ENCODE measurements around the gene CHD6. TPM values are rescaled to one million over a fixed set of nuclear protein-coding genes. Genes with fewer than 3 reads are reported as not detected.

Gene CHD6
- total and polyA plus RNA-seq, 2 experiments from 2014 or later = 12.6 to 24.9 TPM

GRCh38 chr20:41649489-41649888, 31.3 kb upstream of the CHD6 start:
- TF ChIP-seq EZH2phosphoT487 (IDR thresholded peaks at IDR 0.05; ENCODE audit: insufficient read depth, low read depth) (no peak), EZH2 (IDR thresholded peaks at IDR 0.05; ENCODE audit: insufficient read depth, poor library complexity, severe bottlenecking) (no peak)
- no peak for DNase-seq
- WGBS, 2 experiments (ENCODE audit: low coverage in 1 of 2, low lambda C conversion rate in 2 of 2, missing lambda C conversion rate in 2 of 2) = 16 to 27% methylated on average over 3 of the region's 3 CpGs
- Histone ChIP-seq H3K4me3 (no peak overlapping the region), H3K79me2 (ENCODE audit: insufficient read depth) (no peaks in the 10 kb centered on the region), H3K9ac (no peak overlapping the region), H3K36me3 (ENCODE audit: low read depth) (no peaks in the 10 kb centered on the region), H3F3A (ENCODE audit: insufficient read depth) (no peaks in the 10 kb centered on the region), H3K9me3 (ENCODE audit: low read depth) (no peaks in the 10 kb centered on the region), H3K9me2 (ENCODE audit: insufficient read depth) (no peaks in the 10 kb centered on the region), H3K4me2 (ENCODE audit: unreplicated experiment) (no peak overlapping the region), H3K4me1 (ENCODE audit: insufficient read depth) (no peaks in the 10 kb centered on the region), H3K27me3 (replicated peaks; ENCODE audit: insufficient read depth) (peaks cover 17% of the 10 kb centered on the region; the same call in 1 of the 2 replicates), H2AFZ (no peak overlapping the region), H3K27ac (no peak overlapping the region), H4K20me1 (ENCODE audit: insufficient read depth) (no peaks in the 10 kb centered on the region)
- in situ Hi-C loops (cut with MboI) = no loop called here

- H4K20me1 ChIP-seq (ENCODE audit: insufficient read depth) = no peaks in the 10 kb centered on the region
- WGBS, 2 experiments (ENCODE audit: low coverage in 1 of 2, low lambda C conversion rate in 2 of 2, missing lambda C conversion rate in 2 of 2) = 46 to 61% methylated on average over 3 of the region's 3 CpGs
- H3F3A ChIP-seq (ENCODE audit: insufficient read depth) = no peaks in the 10 kb centered on the region
- no peaks in the 10 kb centered on the region for H3K79me2 ChIP-seq (ENCODE audit: insufficient read depth)
- H3K36me3 ChIP-seq (ENCODE audit: low read depth) = no peaks in the 10 kb centered on the region
- DNase-seq = no peak
- no peaks in the 10 kb centered on the region for H3K4me1 ChIP-seq (ENCODE audit: insufficient read depth)
- H2AFZ ChIP-seq = no peak overlapping the region
- H3K27ac ChIP-seq = no peak overlapping the region
- in situ Hi-C loops (cut with MboI) = no loop called here
- no peak overlapping the region for H3K4me3 ChIP-seq
- no peaks in the 10 kb centered on the region for H3K9me3 ChIP-seq (ENCODE audit: low read depth)
- TF ChIP-seq EZH2phosphoT487 (IDR thresholded peaks at IDR 0.05; ENCODE audit: insufficient read depth, low read depth) (no peak), EZH2 (IDR thresholded peaks at IDR 0.05; ENCODE audit: insufficient read depth, poor library complexity, severe bottlenecking) (no peak)
- no peak overlapping the region for H3K4me2 ChIP-seq (ENCODE audit: unreplicated experiment)
- no peak overlapping the region for H3K9ac ChIP-seq
- peaks cover 19% of the 10 kb centered on the region; the same call in 1 of the 2 replicates for H3K27me3 ChIP-seq (replicated peaks; ENCODE audit: insufficient read depth)
- H3K9me2 ChIP-seq (ENCODE audit: insufficient read depth) = no peaks in the 10 kb centered on the region
Observed at GRCh38 chr20:41645372-41645771, 27.2 kb upstream of the CHD6 start.

GRCh38 chr20:41643504-41643938, 25.3 kb upstream of the CHD6 start:
- DNase-seq = peak; percentile 38
- Histone ChIP-seq H3K36me3 (ENCODE audit: low read depth) (no peaks in the 10 kb centered on the region), H4K20me1 (ENCODE audit: insufficient read depth) (no peaks in the 10 kb centered on the region), H3K4me2 (ENCODE audit: unreplicated experiment) (no peak overlapping the region), H3K9me2 (ENCODE audit: insufficient read depth) (no peaks in the 10 kb centered on the region), H3K27me3 (replicated peaks; ENCODE audit: insufficient read depth) (peaks cover 33% of the 10 kb centered on the region), H2AFZ (no peak overlapping the region), H3F3A (ENCODE audit: insufficient read depth) (no peaks in the 10 kb centered on the region), H3K4me3 (no peak overlapping the region), H3K9me3 (ENCODE audit: low read depth) (no peaks in the 10 kb centered on the region), H3K79me2 (ENCODE audit: insufficient read depth) (no peaks in the 10 kb centered on the region), H3K27ac (no peak overlapping the region), H3K4me1 (ENCODE audit: insufficient read depth) (no peaks in the 10 kb centered on the region), H3K9ac (no peak overlapping the region)
- TF ChIP-seq EZH2 (IDR thresholded peaks at IDR 0.05; ENCODE audit: insufficient read depth, poor library complexity, severe bottlenecking) (no peak), EZH2phosphoT487 (IDR thresholded peaks at IDR 0.05; ENCODE audit: insufficient read depth, low read depth) (no peak)
- WGBS, 2 experiments (ENCODE audit: low coverage in 1 of 2, low lambda C conversion rate in 2 of 2, missing lambda C conversion rate in 2 of 2) = 39 to 46% methylated on average over 3 of the region's 3 CpGs
- in situ Hi-C loops (cut with MboI) = no loop called here

GRCh38 chr20:41639630-41640029, 21.5 kb upstream of the CHD6 start:
- Histone ChIP-seq H3K36me3 (ENCODE audit: low read depth) (no peaks in the 10 kb centered on the region), H2AFZ (no peak overlapping the region), H3K27me3 (replicated peaks; ENCODE audit: insufficient read depth) (peaks cover 37% of the 10 kb centered on the region), H3K27ac (no peak overlapping the region), H3F3A (ENCODE audit: insufficient read depth) (no peaks in the 10 kb centered on the region), H3K9me2 (ENCODE audit: insufficient read depth) (peaks cover 3% of the 10 kb centered on the region; the same call in 1 of the 2 replicates), H3K4me2 (ENCODE audit: unreplicated experiment) (no peak overlapping the region), H3K9ac (no peak overlapping the region), H3K9me3 (ENCODE audit: low read depth) (no peaks in the 10 kb centered on the region), H4K20me1 (ENCODE audit: insufficient read depth) (no peaks in the 10 kb centered on the region), H3K79me2 (ENCODE audit: insufficient read depth) (no peaks in the 10 kb centered on the region), H3K4me1 (ENCODE audit: insufficient read depth) (no peaks in the 10 kb centered on the region), H3K4me3 (no peak overlapping the region)
- DNase-seq = no peak
- 4 to 6% methylated on average over 2 of the region's 2 CpGs for WGBS, 2 experiments (ENCODE audit: low coverage in 1 of 2, low lambda C conversion rate in 2 of 2, missing lambda C conversion rate in 2 of 2)
- in situ Hi-C loops (cut with MboI) = no loop called here
- TF ChIP-seq EZH2phosphoT487 (IDR thresholded peaks at IDR 0.05; ENCODE audit: insufficient read depth, low read depth) (no peak), EZH2 (IDR thresholded peaks at IDR 0.05; ENCODE audit: insufficient read depth, poor library complexity, severe bottlenecking) (no peak)

DNA sequence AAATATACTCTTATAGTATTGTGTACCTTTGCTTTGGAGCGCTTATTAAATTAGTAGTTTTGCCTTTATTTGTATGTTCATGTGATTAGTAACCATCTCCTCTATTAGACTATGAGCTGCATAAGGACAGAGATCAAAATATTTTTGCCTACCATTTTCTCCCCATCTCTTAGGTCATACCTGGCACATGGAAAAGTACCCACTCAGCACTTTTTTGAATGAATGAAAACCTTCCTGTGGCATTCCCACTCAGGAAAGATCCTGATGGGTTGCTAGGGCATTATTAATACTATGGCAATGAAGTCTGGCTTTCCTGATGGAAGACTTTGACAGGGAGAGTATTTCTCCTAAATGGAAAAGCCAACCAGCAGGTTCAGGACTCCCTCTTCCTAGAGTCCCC, 20.3 kb upstream of the CHD6 start:
- peaks cover 37% of the 10 kb centered on the region for H3K27me3 ChIP-seq (replicated peaks; ENCODE audit: insufficient read depth)
- no peaks in the 10 kb centered on the region for H4K20me1 ChIP-seq (ENCODE audit: insufficient read depth)
- H3K36me3 ChIP-seq (ENCODE audit: low read depth) = no peaks in the 10 kb centered on the region
- in situ Hi-C loops (cut with MboI) = no loop called here
- H3K9me3 ChIP-seq (ENCODE audit: low read depth) = no peaks in the 10 kb centered on the region
- no peaks in the 10 kb centered on the region for H3K79me2 ChIP-seq (ENCODE audit: insufficient read depth)
- H3K27ac ChIP-seq = no peak overlapping the region
- no peak overlapping the region for H3K4me2 ChIP-seq (ENCODE audit: unreplicated experiment)
- TF ChIP-seq EZH2phosphoT487 (IDR thresholded peaks at IDR 0.05; ENCODE audit: insufficient read depth, low read depth) = no peak
- no peak for TF ChIP-seq EZH2 (IDR thresholded peaks at IDR 0.05; ENCODE audit: insufficient read depth, poor library complexity, severe bottlenecking)
- H3K4me3 ChIP-seq = no peak overlapping the region
- H2AFZ ChIP-seq = no peak overlapping the region
- WGBS, 2 experiments (ENCODE audit: low coverage in 1 of 2, low lambda C conversion rate in 2 of 2, missing lambda C conversion rate in 2 of 2) = 64 to 67% methylated on average over 1 of the region's 1 CpG
- H3K9ac ChIP-seq = no peak overlapping the region
- peaks cover 3% of the 10 kb centered on the region; the same call in 1 of the 2 replicates for H3K9me2 ChIP-seq (ENCODE audit: insufficient read depth)
- H3K4me1 ChIP-seq (ENCODE audit: insufficient read depth) = no peaks in the 10 kb centered on the region
- no peaks in the 10 kb centered on the region for H3F3A ChIP-seq (ENCODE audit: insufficient read depth)
- no peak for DNase-seq
